ENCODE data around the gene PLEKHG4. TPM values are rescaled to one million over a fixed set of nuclear protein-coding genes. Genes with fewer than 3 reads are reported as not detected.

The PLEKHG4 gene
- total RNA-seq, 1 experiment from 2014 or later, result 13.9 TPM

- DNase-seq, result peak; percentile 42
- Histone ChIP-seq H2AK5ac (ENCODE audit: insufficient read length, low read length) (no peak overlapping the region), H3K4me2 (ENCODE audit: insufficient read depth, insufficient read length, low read length) (no peak overlapping the region), H2BK15ac (ENCODE audit: low read depth, low read length) (no peak overlapping the region), H3K14ac (ENCODE audit: insufficient read depth, low read length) (no peak overlapping the region; the same call in none of the 2 replicates), H2BK20ac (ENCODE audit: low read depth, low read length, poor library complexity, severe bottlenecking) (no peak overlapping the region), H3K56ac (ENCODE audit: insufficient read length, low read depth, low read length) (no peak overlapping the region), H2BK5ac (ENCODE audit: insufficient read length, low read length) (peak overlapping the region; percentile 44), H4K8ac (replicated peaks; ENCODE audit: insufficient read length, low read depth, low read length) (no peak overlapping the region), H3K4me1 (ENCODE audit: insufficient read depth, low read length) (peaks cover 11% of the 10 kb centered on the region; the same call in 1 of the 2 replicates), H3K79me2 (ENCODE audit: insufficient read depth, low read length) (no peaks in the 10 kb centered on the region; the same call in 1 of the 2 replicates), H3K23ac (ENCODE audit: insufficient read length, low read depth, low read length) (no peak overlapping the region), H3K18ac (ENCODE audit: insufficient read length, low read depth, low read length) (peak overlapping the region; percentile 46), H3K4ac (ENCODE audit: low read depth, low read length) (no peak overlapping the region; the same call in 1 of the 2 replicates), H2BK12ac (ENCODE audit: insufficient read length, low read depth, low read length) (no peak overlapping the region), H3K9me3 (ENCODE audit: control insufficient read depth, low read depth, low read length) (no peaks in the 10 kb centered on the region), H3K9ac (ENCODE audit: extremely low read depth, insufficient read length, low read length) (no peak overlapping the region), H3K27me3 (ENCODE audit: insufficient read depth, low read length) (no peaks in the 10 kb centered on the region), H3K79me1 (ENCODE audit: insufficient read depth, low read depth, low read length, poor library complexity, severe bottlenecking) (peaks cover 4% of the 10 kb centered on the region), H4K91ac (ENCODE audit: insufficient read length, low read depth, low read length) (no peak overlapping the region), H3K27ac (ENCODE audit: insufficient read length, low read depth, low read length) (peak overlapping the region; percentile 30), H2AFZ (ENCODE audit: low read length) (no peak overlapping the region), H4K5ac (ENCODE audit: insufficient read length, low read depth, low read length) (no peak overlapping the region), H4K20me1 (ENCODE audit: control insufficient read depth, insufficient read depth, insufficient read length) (peaks cover 3% of the 10 kb centered on the region), H3K23me2 (ENCODE audit: insufficient read length, low read depth, low read length, poor library complexity, severe bottlenecking) (peaks cover 5% of the 10 kb centered on the region), H2BK120ac (ENCODE audit: low read depth, low read length, poor library complexity, severe bottlenecking) (no peak overlapping the region), H3T11ph (ENCODE audit: low read length) (no peak overlapping the region)
- peak overlapping the region; percentile 62 to 97 (median 87); a peak in 6 of 7 replicates for H3K27ac Mint-ChIP-seq
- no peak for TF ChIP-seq CTCF (conservative IDR thresholded peaks at IDR 0.05)
- no peaks in the 10 kb centered on the region; the same call in 1 of the 2 replicates for H3K27me3 Mint-ChIP-seq (ENCODE audit: low read depth)
- WGBS (ENCODE audit: extremely low coverage, insufficient read length, low lambda C conversion rate), result no CpG with 5 or more reads among the region's 10 CpGs
- no peaks in the 10 kb centered on the region for H3K9me3 Mint-ChIP-seq
- H3K36me3 Mint-ChIP-seq (ENCODE audit: insufficient read depth in 1 of 3, low read depth in 3 of 3), result peaks cover 10 to 36% (median 22%) of the 10 kb centered on the region in 3 experiments
- peaks cover 28 to 31% of the 10 kb centered on the region in 2 experiments for H3K4me1 Mint-ChIP-seq
- H3K4me3 Mint-ChIP-seq, result peak overlapping the region in 1 of 2 experiments; percentile 63; a peak in 1 of 5 replicates
Observed at GRCh38 chr16:67241008-67241900, 38.1 kb upstream of the PLEKHG4 start.

Data from H9 (cell line).